ENCODE results near the gene OTOG.

DNA sequence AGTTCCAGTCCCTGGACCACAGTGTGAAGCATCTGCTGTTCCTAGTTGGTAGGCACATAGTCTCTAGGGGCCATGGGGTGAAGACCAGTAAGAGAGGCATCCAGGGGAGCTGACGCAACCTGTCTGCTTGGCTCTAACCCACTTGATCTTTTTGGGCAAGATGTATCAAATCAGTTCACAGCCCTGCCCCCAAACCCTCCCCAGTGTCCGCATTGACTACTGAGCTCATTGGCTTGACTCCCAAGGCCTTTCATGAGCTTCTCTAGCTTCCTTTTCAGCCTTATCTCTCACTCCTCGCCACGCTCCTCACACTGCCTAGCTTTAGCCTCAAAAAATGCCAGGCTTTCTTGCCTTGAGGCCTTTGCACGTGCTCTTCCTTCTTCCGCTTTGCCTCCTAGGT is 40.7 kb upstream of the OTOG start:
- no peak for TF ChIP-seq EZH2 (IDR thresholded peaks at IDR 0.05; ENCODE audit: low read depth)
- TF ChIP-seq, protein P1, sequence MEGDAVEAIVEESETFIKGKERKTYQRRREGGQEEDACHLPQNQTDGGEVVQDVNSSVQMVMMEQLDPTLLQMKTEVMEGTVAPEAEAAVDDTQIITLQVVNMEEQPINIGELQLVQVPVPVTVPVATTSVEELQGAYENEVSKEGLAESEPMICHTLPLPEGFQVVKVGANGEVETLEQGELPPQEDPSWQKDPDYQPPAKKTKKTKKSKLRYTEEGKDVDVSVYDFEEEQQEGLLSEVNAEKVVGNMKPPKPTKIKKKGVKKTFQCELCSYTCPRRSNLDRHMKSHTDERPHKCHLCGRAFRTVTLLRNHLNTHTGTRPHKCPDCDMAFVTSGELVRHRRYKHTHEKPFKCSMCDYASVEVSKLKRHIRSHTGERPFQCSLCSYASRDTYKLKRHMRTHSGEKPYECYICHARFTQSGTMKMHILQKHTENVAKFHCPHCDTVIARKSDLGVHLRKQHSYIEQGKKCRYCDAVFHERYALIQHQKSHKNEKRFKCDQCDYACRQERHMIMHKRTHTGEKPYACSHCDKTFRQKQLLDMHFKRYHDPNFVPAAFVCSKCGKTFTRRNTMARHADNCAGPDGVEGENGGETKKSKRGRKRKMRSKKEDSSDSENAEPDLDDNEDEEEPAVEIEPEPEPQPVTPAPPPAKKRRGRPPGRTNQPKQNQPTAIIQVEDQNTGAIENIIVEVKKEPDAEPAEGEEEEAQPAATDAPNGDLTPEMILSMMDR (conservative IDR thresholded peaks at IDR 0.05) = no peak
